Adipocyte (in vitro differentiated cells): Measurements from ENCODE around the gene UBTD2.
A peak's percentile ranks its signal among the peaks of the same experiment; 100 is the strongest.

Experiments
- DNase-seq: peaks from one replicate; pipeline ENCODE4 v3.0.0-alpha.2; 2015; ENCODE audit warnings: low read depth
- H3K27me3 ChIP-seq: replicated peaks from 2 replicates; pipeline ENCODE4 v1.7.0; 2013; ENCODE audit warnings: mild to moderate bottlenecking, low read length, moderate library complexity; ENCODE audit not compliant: control insufficient read depth, insufficient read depth
- H3K36me3 ChIP-seq: 2 replicates; pipeline ENCODE4 v1.7.0; 2013; ENCODE audit warnings: low read length, mild to moderate bottlenecking, moderate library complexity; ENCODE audit not compliant: control insufficient read depth, insufficient read depth, severe bottlenecking
- H3K4me1 ChIP-seq: 2 replicates; pipeline ENCODE4 v1.7.0; 2013; ENCODE audit warnings: mild to moderate bottlenecking, low read length, moderate library complexity; ENCODE audit not compliant: control insufficient read depth, insufficient read depth
- H3K4me3 ChIP-seq: 2 replicates; pipeline ENCODE4 v1.7.0; 2013; ENCODE audit warnings: mild to moderate bottlenecking, low read length, moderate library complexity
- H3K9ac ChIP-seq: 2 replicates; pipeline ENCODE4 v1.7.0; 2013; ENCODE audit warnings: mild to moderate bottlenecking, low read length, moderate library complexity
- H3K9me3 ChIP-seq: 2 replicates; pipeline ENCODE4 v1.7.0; 2013; ENCODE audit warnings: mild to moderate bottlenecking, low read length, moderate library complexity; ENCODE audit not compliant: control insufficient read depth

Gene UBTD2

DNA sequence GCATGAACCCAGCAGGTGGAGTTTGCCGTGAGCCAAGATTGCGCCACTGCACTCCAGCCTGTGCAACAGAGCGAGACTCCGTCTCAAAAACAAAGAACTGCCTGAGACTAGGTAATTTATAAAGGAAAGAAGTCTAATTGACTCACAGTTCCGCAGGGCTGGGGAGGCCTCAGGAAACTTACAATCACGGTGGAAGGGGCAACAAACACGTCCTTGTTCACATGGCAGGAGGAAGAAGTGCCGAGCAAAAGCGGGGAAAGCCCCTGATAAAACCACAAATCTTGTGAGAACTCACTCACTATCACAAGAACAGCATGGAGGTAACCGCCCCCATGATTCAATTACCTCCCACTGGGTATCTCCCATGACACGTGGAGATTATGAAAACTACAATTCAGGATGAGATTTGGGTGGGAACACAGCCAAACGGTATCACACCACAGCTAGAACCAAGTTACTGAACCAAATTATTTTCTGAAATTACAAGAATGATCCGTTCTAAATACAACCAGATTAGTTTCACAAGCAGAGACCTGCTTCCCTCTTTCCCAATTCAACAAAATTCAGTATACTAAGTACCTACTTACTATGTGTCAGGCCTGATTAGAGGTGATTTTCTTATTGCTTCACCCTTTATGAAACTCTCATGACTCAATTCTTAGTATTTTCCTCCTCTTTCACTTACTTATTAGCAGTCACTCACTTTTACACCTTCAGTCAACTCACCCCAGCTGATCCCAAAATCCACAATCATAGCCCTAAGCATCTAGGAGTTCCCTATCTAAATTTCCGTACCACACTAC lies 8.4 kb downstream of the UBTD2 start:
- Histone ChIP-seq H3K4me3 (no peak overlapping the region), H3K9ac (no peak overlapping the region), H3K36me3 (no peaks in the 10 kb centered on the region), H3K27me3 (no peaks in the 10 kb centered on the region), H3K4me1 (peaks cover 23% of the 10 kb centered on the region), H3K9me3 (no peaks in the 10 kb centered on the region)
- DNase-seq, result peak; percentile 52

- Histone ChIP-seq H3K4me3 (no peak overlapping the region), H3K36me3 (peaks cover 4% of the 10 kb centered on the region), H3K4me1 (no peaks in the 10 kb centered on the region), H3K9me3 (no peaks in the 10 kb centered on the region), H3K27me3 (no peaks in the 10 kb centered on the region), H3K9ac (no peak overlapping the region)
- DNase-seq, result no peak
These were observed 15.6 kb downstream of the UBTD2 start for GRCh38 chr5:172267943-172268342.

- H3K27me3 ChIP-seq, result no peaks in the 10 kb centered on the region
- no peak overlapping the region for H3K4me3 ChIP-seq
- H3K4me1 ChIP-seq, result no peaks in the 10 kb centered on the region
- DNase-seq, result peak; percentile 19
- H3K9me3 ChIP-seq, result no peaks in the 10 kb centered on the region
- H3K9ac ChIP-seq, result no peak overlapping the region
- H3K36me3 ChIP-seq, result peaks cover 4% of the 10 kb centered on the region
These were observed 16.9 kb downstream of the UBTD2 start for GRCh38 chr5:172266676-172267092.

DNA sequence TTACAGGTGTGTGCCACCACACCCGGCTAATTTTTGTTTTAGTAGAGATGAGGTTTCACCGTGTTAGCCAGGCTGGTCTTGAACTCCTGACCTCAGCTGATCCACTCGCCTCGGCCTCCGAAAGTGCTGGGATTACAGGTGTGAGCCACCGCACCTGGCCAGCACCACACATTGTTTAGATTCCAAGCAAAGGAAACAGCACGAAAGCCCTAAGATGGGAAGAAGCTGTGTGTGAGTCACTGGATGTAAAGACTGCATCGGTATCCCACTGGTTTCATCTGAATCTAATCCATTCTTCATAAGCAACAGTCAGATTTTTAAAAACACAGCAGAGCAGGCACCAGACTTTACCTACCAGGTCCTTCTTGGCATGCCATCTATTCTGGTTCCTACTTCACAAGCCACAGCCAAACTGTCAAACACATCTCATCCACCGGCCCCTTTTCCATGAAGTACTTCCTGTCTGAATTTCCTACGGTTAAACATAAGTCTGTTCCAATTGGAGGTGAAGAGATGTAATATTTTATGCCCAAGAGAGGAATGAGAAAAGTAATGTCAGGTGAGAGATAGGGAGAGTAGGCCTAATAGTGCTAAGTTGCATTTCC lies 17.4 kb downstream of the UBTD2 start:
- no peaks in the 10 kb centered on the region for H3K27me3 ChIP-seq
- no peaks in the 10 kb centered on the region for H3K4me1 ChIP-seq
- H3K9ac ChIP-seq, result no peak overlapping the region
- no peak for DNase-seq
- peaks cover 4% of the 10 kb centered on the region for H3K36me3 ChIP-seq
- no peak overlapping the region for H3K4me3 ChIP-seq
- H3K9me3 ChIP-seq, result no peaks in the 10 kb centered on the region

- Histone ChIP-seq H3K9me3 (no peaks in the 10 kb centered on the region), H3K4me1 (no peaks in the 10 kb centered on the region), H3K4me3 (no peak overlapping the region), H3K27me3 (no peaks in the 10 kb centered on the region), H3K9ac (no peak overlapping the region), H3K36me3 (peaks cover 4% of the 10 kb centered on the region)
- no peak for DNase-seq
These were observed 18.7 kb downstream of the UBTD2 start for GRCh38 chr5:172264815-172265395.

- Histone ChIP-seq H3K36me3 (peaks cover 27% of the 10 kb centered on the region), H3K9me3 (peaks cover 12% of the 10 kb centered on the region), H3K27me3 (no peaks in the 10 kb centered on the region), H3K4me3 (no peak overlapping the region), H3K9ac (no peak overlapping the region), H3K4me1 (no peaks in the 10 kb centered on the region)
- DNase-seq, result no peak
These were observed 28.1 kb downstream of the UBTD2 start for GRCh38 chr5:172255444-172255843.

DNA sequence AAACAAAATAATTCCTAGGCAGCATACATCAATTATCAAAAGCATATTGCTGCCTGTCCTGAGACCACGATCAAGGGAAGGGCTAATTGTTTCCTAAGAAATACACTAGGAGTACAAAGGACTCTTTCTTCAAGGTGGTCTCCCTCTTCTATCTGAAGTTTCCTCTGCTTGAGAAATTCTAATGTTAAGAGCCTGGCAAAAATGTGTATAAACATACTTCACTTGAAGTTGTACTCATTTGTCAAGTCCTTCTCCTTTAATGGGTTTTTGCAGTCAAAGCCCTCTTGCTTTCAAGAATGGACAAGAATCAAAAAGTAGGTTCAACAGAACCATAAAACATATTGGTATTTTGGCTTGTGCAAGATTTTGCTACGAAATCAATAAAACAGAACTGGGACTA lies 31.1 kb downstream of the UBTD2 start:
- Histone ChIP-seq H3K9ac (no peak overlapping the region), H3K4me3 (no peak overlapping the region), H3K36me3 (peaks cover 17% of the 10 kb centered on the region), H3K9me3 (peaks cover 8% of the 10 kb centered on the region), H3K4me1 (no peaks in the 10 kb centered on the region), H3K27me3 (no peaks in the 10 kb centered on the region)
- no peak for DNase-seq

- no peaks in the 10 kb centered on the region for H3K4me1 ChIP-seq
- no peaks in the 10 kb centered on the region for H3K27me3 ChIP-seq
- peaks cover 17% of the 10 kb centered on the region for H3K36me3 ChIP-seq
- no peak overlapping the region for H3K9ac ChIP-seq
- no peak overlapping the region for H3K4me3 ChIP-seq
- no peak for DNase-seq
- peaks cover 7% of the 10 kb centered on the region for H3K9me3 ChIP-seq
These were observed 32.1 kb downstream of the UBTD2 start for GRCh38 chr5:172251419-172251818.

DNA sequence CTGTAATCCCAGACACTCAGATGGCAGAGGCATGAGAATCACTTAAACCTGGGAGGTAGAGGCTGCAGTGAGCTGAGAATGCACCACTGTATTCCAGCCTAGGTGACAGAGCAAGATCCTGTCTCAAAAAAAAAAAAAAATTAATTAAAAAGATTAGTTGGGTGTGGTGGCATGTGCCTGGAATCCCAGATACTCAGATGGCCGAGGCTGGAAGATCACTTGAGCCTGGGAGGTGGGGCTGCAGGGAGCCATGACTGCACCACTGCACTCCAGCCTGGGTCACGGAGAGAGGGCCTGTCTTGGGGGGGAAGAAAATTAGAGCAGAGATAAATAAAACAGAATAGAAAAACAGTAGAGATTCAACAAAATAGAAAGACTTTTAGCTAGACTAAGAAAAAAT lies 34.9 kb downstream of the UBTD2 start:
- Histone ChIP-seq H3K9ac (no peak overlapping the region), H3K4me3 (no peak overlapping the region), H3K4me1 (peaks cover 12% of the 10 kb centered on the region), H3K9me3 (peaks cover 7% of the 10 kb centered on the region), H3K36me3 (peaks cover 4% of the 10 kb centered on the region), H3K27me3 (no peaks in the 10 kb centered on the region)
- no peak for DNase-seq

DNA sequence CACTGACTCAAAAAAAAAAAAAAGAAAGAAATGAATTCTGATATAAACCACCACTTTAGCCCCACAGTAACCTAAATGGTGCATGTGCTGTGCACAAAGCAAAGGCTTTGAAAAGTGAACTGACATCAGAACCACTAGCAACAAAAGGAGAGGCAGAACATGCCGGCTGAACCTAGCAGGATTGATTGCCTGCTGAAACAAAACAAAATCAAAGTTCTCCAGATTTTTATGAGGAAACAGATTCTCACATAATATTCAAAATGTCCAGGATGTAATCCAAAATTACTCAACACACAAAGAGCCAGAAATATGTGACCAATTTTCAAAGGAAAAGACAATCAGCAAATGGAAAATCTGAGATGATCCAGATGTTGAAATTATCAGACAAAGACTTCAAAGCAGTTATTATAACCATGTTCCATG lies 37.9 kb downstream of the UBTD2 start:
- no peaks in the 10 kb centered on the region for H3K36me3 ChIP-seq
- H3K4me3 ChIP-seq, result peak overlapping the region; percentile 41
- no peaks in the 10 kb centered on the region for H3K9me3 ChIP-seq
- H3K27me3 ChIP-seq, result no peaks in the 10 kb centered on the region
- no peak overlapping the region for H3K9ac ChIP-seq
- peaks cover 12% of the 10 kb centered on the region for H3K4me1 ChIP-seq
- peak; percentile 62 for DNase-seq

DNA sequence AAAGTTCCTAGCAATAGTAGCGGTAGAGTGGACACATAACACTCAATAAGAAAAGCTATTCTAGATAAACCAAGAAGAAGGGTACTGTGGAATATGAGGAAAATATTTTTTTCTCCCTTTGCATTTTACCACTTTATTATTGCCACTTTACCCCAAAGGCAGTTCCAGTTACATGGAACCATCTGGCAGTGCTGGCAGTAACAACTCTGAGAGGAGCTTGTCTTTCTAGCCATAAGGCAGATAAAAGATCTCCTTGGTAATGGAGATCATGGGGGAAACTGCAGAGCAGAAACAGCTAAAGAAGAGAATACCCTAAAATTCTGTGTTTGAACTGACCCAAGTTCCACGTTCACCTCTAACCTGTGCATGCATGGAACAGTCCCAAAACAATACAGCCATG lies 38.5 kb downstream of the UBTD2 start:
- Histone ChIP-seq H3K4me3 (peak overlapping the region; percentile 41), H3K9me3 (no peaks in the 10 kb centered on the region), H3K4me1 (peaks cover 12% of the 10 kb centered on the region), H3K36me3 (no peaks in the 10 kb centered on the region), H3K9ac (no peak overlapping the region), H3K27me3 (no peaks in the 10 kb centered on the region)
- DNase-seq, result no peak
